Activated naive CD4-positive, alpha-beta T cell treated with Interleukin-2 at 50 U/mL for 16 hours (primary cell): ENCODE measurements around the gene DHODH.
"Not testable (repeated sequence)": the region's sequence is repeated elsewhere in the genome, so short reads cannot be mapped to it uniquely, and the experiment has no call there.

Experiments
- DNase-seq: peaks from one replicate; pipeline ENCODE4 v3.0.0-alpha.2; 2020

DHODH gene

DNA sequence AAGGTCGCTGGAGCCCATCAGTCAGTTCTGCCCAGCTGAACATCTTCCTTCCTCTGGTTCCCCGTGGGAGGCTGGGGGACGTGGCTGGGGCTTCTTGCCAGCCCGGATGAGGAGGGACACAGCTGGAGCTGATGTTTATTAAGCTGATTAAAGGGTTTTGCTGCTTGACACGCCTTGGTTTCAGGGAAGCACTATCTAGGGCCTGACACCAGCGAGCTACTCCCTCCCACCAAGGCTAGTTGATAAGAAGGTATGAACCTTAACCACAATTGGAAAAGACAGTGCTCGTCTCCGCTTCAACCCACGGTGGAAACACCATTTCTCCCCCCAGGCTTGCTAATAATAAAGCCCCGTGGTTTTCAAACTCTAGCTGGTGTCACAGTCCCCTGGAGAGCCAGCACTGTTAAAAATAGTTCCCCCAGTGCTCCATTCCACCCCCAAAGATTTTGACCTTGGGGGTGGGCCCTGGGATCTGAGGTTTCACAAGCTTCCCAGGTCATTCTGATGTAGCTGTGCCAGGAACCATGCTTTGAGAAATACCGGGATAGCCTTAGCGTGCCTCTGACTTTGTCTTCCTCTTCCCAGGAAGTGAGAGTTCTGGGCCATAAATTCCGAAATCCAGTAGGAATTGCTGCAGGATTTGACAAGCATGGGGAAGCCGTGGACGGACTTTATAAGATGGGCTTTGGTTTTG, 5.5 kb downstream of the DHODH start:
- no peak for DNase-seq

GRCh38 chr16:72014675-72015074, 6.1 kb downstream of the DHODH start:
- DNase-seq = no peak

GRCh38 chr16:72015124-72015523, 6.6 kb downstream of the DHODH start:
- DNase-seq = no peak

- DNase-seq = no peak
Observed at GRCh38 chr16:72018470-72018869, 9.9 kb downstream of the DHODH start.

DNA sequence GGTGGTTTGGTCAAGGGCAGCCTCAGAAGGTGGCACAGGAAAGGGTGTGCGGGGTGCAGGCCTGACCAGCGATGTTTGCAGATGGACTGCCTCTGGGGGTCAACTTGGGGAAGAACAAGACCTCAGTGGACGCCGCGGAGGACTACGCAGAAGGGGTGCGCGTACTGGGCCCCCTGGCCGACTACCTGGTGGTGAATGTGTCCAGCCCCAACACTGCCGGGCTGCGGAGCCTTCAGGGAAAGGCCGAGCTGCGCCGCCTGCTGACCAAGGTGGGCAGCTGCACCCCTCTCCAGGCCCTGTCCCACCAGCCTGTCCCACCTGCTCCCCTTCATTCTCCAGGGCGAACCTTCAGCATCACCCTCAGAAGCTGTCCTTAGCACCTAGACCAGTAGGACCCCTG, 12.5 kb downstream of the DHODH start:
- DNase-seq = no peak

GRCh38 chr16:72022127-72022526, 13.6 kb downstream of the DHODH start:
- DNase-seq = no peak

- no peak for DNase-seq
Observed at GRCh38 chr16:72023962-72024361, 15.4 kb downstream of the DHODH start.

GRCh38 chr16:72024862-72025382, 16.4 kb downstream of the DHODH start:
- no peak for DNase-seq

DNA sequence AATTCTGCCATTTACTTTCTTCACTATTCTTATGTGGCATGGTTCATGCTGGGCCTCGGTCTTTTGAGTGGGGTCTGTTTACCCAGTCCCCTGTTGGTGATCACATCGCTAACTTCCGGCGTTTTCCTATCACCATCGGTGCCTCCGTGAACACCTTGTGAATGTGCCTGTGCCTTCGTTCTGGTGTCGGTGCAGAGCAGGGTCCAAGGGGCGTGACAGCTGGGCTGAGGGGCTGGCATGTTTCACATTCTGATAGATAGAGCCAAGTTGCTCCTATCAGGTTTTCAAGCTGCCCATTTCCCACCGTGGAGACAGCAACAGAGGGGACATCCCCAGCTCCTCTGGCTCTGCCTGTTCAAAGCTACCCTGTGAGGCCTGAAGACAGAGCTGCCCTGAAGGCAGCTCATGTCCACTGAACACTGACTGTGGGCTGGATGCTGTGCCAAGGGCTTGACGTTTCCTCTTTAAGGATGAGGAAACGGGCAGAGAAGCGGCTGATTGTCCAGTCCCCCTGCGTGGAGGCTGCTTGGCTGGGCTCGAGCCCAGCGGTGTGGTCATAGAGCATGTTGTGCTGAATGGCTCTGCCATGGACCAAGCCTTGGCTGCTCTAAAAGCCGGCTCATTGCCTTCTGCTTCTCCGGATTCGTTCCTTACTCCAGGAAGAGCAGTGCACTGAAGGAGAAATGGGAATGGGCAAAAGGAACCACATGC, 17.0 kb downstream of the DHODH start:
- no peak for DNase-seq

GRCh38 chr16:72027669-72028378, 19.3 kb downstream of the DHODH start:
- DNase-seq = no peak

DNA sequence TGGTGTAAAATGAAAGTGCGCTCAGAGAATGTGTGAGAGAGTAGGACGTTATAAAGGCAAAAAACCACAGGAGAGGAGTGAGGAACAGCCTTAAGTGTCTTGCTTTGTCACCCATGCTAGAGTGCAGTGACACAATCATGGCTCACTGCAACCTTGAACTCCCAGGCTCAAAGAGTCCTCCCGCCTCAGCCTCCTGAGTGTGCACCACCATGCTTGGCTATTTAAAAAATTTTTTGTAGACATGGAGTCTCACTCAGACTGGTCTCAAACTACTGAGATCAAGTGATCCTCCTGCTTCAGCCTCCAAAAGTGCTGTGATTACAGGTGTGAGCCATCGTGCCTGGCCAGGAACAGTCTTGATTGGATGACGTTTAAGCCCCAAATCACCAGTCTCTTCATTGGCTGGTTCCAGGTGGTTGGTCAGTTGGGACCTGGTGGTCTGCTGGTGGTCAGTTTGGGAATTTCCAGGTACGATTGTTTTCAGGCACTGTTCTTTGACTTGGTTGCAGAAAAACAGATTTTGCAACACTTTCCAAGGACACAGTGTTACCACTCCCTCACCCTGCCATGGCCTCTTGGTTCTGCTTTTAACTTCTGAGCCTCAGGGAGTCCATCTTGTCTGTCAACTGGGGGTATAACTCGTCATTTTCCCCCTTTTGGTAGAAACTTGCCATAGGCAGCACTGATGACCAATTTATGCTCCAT, 21.2 kb downstream of the DHODH start:
- DNase-seq = no peak

- DNase-seq = no peak
Observed at GRCh38 chr16:72033437-72033836, 24.9 kb downstream of the DHODH start.

DNA sequence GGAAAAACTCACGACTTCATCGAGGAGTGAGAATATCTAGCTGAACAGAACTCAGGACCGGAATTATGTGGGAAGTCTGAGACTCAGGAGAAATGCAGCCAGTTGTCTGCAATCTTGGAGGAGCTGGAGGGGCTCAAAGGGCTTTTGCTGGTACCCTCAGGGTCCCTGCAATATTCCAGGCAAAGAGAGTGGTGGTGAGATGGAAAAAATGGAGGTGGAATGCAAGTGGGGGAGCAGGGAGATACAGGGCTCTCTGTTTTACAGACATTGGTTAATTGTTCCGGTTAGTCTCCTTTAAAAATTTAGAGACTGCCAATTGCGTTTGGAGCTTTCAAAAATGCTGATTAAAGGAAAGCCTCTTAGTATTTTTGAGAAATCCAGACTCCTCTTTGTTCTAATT, 27.6 kb downstream of the DHODH start:
- DNase-seq = no peak

GRCh38 chr16:72042157-72042660, 33.7 kb downstream of the DHODH start:
- no peak for DNase-seq

- DNase-seq = no peak
Observed at GRCh38 chr16:72043058-72043457, 34.5 kb downstream of the DHODH start.

DNA sequence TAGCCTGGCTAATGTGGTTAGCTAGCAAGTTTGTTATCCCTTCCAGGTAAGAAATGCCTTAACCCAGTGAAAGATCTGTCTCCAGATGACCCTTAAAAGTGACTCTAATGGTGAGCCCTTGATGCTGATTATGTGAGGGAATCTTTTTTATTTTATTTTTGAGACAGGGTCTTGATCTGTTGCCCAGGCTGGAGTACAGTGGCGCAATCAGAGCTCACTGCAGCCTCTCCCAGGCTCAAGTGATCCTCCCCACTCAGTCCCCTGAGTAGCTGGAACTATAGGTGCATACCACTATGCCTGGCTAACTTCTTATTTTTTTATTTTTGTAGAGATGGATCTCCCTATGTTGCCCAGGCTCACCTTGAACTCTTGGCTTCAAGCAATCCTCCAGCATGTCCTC, 35.0 kb downstream of the DHODH start:
- no peak for DNase-seq

GRCh38 chr16:72044296-72044695, 35.8 kb downstream of the DHODH start:
- no peak for DNase-seq

DNA sequence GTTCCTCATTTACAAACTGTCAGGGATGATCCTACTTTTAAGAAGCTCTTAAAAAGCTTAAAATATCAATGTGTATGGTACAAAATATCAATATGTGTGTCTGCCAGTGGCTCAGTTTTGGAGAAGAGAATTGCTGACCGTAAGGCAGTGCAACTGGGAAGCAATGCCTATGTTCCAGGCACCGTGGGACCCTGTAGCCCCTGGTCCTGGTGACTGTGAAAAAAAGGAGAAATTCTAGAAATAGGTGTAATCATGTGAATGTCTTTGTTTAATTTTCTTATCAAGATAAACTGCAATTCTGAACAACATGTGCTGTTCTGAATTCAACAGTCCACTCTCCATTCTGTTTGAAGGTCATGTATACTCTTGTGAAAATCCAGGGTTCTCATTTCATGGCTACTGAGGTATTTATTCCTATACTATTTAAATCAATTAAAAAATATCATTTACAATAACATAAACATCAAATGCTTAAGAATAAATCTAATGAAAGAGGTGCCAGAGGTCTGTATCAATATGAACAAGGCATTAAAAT, 36.3 kb downstream of the DHODH start:
- DNase-seq = no peak

DNA sequence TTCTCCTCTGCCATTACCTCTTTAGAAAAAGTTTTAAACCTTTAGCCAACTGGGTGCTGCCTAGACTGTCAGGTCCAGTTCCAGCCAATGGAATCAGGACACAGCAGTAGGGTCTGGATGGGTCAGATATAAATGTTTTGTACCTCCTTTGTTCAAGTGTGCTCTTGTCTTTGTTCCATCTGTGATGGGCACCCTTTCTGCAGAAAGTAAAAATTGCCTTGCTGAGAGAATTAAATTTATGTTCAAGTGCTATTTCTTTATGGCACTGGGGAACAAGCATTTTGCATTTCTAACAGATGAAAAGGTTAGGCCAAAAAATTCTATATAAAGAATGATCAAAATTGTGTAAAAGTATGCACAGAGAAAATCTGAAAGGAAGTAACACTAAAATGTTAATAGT, 40.6 kb downstream of the DHODH start:
- no peak for DNase-seq

GRCh38 chr16:72050769-72051464, 42.4 kb downstream of the DHODH start:
- DNase-seq = no peak

- DNase-seq = no peak
Observed at GRCh38 chr16:72051818-72052217, 43.3 kb downstream of the DHODH start.

DNA sequence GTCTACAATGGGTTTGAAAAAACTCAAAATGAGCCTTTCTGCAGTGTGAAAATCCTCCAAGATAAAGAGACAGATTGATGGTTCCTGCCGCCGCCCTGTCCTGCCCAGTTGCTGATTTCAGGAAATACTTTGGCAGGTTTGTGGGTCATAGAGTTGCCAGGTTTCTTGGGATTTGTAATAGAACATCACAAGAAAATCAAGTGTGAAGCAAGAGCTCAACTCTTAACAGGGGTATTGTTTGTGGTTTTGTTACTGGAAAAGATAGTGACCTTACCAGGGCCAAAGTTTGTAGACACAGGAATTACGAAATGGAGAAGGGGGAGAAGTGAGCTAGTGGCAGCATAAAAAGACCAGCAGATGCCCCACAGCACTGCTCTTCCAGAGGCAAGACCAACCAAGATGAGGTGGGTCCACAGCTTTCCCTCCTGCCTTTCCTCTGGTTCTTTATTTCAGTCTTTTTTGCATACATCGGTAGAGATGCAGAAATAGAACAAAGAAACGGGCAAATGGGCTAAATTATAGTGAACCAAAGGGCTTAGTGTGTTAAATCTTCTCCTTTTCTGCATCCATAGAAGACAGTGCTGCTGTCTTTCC, 45.8 kb downstream of the DHODH start, which contains the start of gene HP:
TSS of gene HP (plus strand) at position 252 of the 594 bp plus-strand sequence. CDS start at position 400, 148 bp downstream.
- not testable (repeated sequence) for DNase-seq
